GM19372 (cell line): Measurements from ENCODE around the gene TOP2B.
A peak's percentile ranks its signal among the peaks of the same experiment; 100 is the strongest.

Experiments used
- ATAC-seq: cut with Tn5 transposase; IDR thresholded peaks from one replicate; pipeline ENCODE4 v1.9.1; 2021; ENCODE audit warnings: mild to moderate bottlenecking, low read depth, moderate library complexity; ENCODE audit not compliant: unreplicated experiment

TOP2B gene

DNA sequence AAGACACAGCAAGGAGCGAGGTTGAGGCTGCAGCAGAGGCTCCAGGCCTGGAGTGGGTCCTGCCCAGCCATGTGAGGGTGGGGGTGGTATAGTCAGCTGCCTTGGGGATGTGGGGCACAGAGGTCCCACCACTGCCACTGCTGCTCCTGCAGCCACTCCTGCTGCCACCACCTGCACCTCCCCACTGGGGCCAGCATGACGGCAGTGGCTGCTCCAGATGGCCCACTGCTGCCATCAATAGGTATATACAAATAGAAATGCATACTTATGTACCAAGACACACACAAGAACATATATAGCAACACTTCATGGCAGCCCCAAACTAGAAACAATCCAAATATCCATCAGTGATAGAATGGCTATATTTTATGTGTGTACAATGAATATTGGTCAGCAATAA is 10.0 kb upstream of the TOP2B start:
- no peak for ATAC-seq

DNA sequence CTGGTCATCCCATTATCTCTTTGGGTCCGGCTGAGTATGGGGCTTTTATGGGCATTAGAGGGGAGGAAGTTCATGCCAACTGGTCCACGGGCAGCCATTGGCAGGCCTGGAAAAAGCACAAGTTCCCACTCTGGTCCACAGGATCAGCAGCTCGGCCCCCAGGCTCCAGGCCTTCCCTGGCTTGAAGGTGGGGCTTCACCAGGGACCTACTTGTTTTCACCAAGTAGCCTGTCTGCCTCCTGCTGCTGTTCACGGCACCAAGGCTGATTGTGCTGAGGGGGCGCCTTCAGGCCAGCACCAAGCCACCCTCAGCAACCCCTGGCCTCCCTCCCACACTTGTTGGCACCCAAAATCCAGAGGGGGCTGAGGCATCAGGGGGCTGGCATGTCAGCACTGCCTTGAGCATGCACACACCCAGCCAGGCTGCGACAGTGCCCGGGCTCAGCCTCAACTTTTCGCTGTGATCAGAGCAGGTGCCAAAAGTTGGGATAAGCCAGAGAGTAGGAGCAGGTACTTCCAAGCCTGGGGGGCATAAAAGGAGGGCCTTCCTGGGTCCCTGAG is 9.1 kb upstream of the TOP2B start:
- no peak for ATAC-seq

GRCh38 chr3:25665315-25666280 is 891 bp upstream of the TOP2B start:
- ATAC-seq = peak; percentile 40

- peak; percentile 28 for ATAC-seq
Measured at GRCh38 chr3:25663869-25664811, 567 bp downstream of the TOP2B start.

GRCh38 chr3:25663347-25663868 is 1.3 kb downstream of the TOP2B start:
- ATAC-seq = peak; percentile 6

DNA sequence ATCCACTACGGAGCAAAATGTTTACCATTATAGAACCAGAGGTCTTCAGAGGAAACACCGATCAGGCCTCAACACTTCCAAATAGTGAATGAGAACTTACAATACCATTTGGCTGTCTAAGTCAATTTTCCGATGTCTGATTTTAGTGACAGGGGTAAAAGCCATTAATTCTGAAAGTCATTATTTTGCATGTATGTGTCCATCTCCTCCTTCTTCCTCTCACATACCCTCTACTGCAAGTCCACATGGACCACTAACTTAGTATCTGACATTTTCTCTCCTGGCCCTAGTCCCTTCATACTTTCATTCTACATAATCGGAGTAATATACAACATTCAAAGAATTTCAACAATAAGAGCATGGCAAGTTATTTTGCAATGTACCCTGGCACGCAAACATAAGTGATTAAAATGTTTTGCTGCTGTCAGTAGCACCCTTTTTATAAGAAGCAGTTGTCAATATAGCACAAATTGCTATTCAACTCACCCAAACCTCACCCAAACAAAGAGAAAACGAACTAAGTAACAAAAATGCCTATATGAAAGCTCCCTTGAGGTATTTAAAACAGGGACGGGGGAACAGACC is 1.9 kb downstream of the TOP2B start:
- ATAC-seq = no peak

DNA sequence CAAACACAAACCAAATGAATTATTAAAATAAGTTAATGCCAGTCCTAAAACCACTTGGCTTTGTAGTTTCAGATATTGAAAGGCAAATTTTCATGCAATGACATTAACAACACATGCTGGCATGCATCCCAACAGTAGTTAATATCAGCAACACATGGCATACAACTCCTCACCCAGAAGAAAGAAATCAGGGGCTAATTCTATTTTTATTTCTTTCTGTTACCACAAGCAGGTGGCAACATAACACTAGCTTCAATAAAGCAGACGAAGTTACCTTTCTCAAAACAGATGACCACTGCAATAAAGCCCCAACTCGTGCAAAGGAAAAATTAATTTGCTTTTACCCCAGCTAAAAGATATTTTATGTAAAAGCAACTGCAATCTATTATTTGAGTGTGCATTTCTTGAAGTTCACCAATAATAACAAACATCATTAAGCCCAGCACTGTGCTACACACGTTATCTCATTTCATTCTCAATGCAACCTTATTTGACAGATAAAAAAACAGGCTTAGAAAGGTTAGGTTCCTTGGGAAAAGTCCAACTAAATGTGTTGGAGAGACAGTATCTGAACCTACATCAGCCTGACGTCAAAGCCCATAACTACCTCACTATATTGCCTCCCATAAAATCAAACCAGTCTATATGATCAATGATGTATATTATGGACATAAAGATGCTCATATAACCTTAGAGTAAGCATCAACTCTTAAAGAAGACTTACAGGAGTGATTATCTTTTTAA is 2.8 kb downstream of the TOP2B start:
- no peak for ATAC-seq

DNA sequence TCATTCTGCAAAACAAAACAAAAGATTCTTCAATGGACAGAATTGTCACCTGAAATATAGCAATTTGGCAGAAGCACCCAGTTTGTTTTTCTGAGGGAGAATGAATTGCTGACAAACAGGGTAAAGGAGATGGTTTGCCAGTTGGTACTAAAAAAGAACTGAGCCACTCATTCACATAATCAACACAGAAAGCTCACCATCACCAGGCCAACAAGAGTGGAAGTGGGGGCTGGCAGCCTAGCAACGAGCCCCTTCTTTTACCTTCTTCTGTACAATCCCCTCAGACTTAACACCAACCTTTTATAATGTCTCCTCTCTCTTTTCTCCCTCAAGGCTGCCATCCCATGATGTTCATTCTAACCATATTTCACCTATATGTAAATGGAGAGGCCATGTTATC is 5.9 kb downstream of the TOP2B start:
- ATAC-seq = no peak

DNA sequence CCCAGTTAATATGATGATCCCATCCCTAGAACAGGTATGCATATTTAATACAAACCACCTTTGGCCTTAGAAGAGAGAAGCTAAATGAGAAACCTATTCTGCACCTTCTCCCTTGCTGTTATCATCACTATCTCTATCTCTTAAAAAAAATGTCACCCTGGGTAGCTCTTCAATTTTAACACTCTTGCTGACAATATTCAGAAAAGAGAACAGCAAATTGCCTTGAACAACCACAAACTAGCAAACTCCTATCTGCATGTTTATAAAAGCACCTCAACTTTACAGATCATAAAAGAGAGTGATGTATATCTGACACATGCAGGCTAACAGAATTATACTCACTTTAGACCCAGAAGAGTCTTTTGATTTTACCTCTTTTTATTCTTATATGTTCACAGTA is 7.4 kb downstream of the TOP2B start:
- no peak for ATAC-seq

- no peak for ATAC-seq
Measured at GRCh38 chr3:25655659-25656058, 9.0 kb downstream of the TOP2B start.

DNA sequence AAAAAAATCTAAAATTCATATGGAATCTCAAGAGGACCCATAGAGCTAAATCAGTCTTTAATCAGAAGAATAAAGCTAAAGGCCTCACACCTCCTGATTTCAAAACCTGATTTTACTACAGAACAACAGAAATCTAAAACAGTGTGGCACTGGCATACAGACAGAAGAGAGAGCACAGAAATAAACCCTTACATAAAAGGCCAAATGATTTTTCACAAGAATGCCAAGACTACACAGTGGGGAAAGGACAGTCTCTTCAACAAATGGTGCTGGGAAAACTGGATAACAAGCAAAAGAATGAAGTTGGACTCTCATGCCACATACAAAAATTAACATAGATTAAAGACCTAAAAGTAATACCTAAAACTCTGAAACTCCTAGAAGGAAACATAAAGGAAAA is 10.1 kb downstream of the TOP2B start:
- ATAC-seq = no peak

- ATAC-seq = no peak
Measured at GRCh38 chr3:25653322-25653721, 11.4 kb downstream of the TOP2B start.

GRCh38 chr3:25652921-25653320 is 11.8 kb downstream of the TOP2B start:
- ATAC-seq = no peak

GRCh38 chr3:25648925-25649830 is 15.5 kb downstream of the TOP2B start:
- ATAC-seq = no peak

DNA sequence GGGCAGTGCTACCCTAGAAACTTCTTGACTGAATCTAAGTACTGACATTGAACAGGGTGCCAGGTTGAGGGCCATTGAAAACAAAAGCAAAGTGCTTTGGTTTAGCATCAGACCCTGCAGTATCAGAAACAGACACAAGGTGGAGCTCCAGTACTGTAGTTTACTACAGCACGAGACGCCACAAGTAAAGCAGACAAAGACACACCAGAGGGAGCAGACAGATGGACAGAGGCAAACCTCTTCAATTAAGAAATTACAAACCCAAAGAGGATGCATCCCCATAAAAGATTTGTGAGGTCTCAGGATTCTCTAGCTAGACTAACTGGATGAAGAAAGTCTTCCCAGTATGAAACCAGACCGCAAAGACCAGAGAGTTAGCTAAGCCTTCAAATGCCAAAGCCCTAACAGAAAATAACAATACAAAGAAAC is 16.6 kb downstream of the TOP2B start:
- peak; percentile 96 for ATAC-seq

DNA sequence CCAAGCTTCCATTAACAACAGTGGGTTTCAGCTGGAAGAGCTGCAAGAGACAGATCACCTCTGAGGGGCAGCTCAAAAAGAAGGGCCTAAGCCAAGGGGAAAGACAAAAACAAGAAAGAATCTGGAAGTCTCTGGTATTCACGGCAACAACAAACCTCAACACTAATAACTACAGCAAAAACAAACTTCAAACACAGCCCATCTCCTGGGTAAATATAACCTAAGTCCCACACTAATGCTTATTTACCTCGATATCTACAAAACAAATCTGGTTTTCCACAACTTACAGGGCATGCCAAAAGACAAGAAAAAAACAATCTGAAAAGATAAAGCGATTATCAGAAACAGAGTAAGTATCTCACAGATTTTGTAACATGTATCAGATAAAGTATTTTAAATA is 29.7 kb downstream of the TOP2B start:
- no peak for ATAC-seq

GRCh38 chr3:25633919-25634318 is 30.8 kb downstream of the TOP2B start:
- no peak for ATAC-seq

DNA sequence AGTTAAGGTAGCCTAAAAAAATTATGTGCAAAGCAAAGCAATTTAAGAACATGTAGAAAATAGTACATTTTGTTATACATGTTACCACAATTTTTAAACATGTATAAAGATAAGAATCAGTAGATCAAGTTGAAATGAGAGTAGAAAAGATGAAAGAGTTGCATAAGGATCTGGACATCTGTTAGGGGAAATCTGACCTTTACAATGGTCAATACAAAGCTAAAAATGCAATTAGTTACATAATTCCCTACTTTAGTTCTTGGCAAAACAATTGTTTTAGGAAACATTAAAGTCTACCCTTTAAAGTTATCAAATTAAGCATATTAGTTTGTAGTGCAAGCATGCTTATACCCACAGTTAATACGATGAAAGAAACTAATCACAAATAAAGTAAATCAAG is 32.7 kb downstream of the TOP2B start:
- ATAC-seq = no peak

DNA sequence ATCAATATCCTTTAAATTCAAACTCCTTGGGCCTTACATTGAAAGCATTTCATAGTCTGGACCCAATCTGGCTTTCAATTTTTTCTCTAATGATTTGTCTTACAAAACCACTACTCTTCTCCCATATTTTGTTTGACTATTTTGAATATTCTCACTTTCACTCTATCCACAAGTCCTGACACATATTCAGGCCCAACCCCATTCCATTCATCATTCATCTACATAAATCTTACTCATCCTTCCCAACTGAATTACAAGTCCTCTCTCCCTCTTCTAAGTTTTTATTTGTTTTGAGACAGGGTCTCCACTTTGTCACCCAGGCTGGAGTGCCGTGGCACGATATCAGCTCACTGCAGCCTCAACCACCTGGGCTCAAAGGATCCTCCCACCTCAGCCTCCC is 43.6 kb downstream of the TOP2B start:
- no peak for ATAC-seq
